DND-41 (cell line): ENCODE measurements around the gene PALM.
A peak's percentile ranks its signal among the peaks of the same experiment; 100 is the strongest.

Experiments
- ATAC-seq: fragments of 200-7000 bp; cut with Tn5 transposase; 3 replicates; pipeline ENCODE4 v1.9.1; 2021; ENCODE audit warnings: low read depth; ENCODE audit not compliant: insufficient read depth
- DNase-seq: peaks from one replicate; pipeline ENCODE4 v3.0.0-alpha.2; 2020
- H2AFZ ChIP-seq: 2 replicates; pipeline ENCODE4 v1.6.0; 2012; ENCODE audit warnings: low read depth, low read length
- H3K27ac ChIP-seq: 2 replicates; pipeline ENCODE4 v1.5.1; 2012; ENCODE audit warnings: low read length, inconsistent platforms
- H3K27me3 ChIP-seq: fragments of 200-600 bp; sonication (generic); 2 replicates; pipeline ENCODE4 v1.6.0; 2012; ENCODE audit warnings: low read length, mild to moderate bottlenecking, inconsistent platforms; ENCODE audit not compliant: insufficient read depth, poor library complexity
- H3K36me3 ChIP-seq: 2 replicates; pipeline ENCODE4 v1.5.1; 2012; ENCODE audit warnings: low read length, inconsistent platforms; ENCODE audit not compliant: insufficient read depth
- H3K4me1 ChIP-seq: 2 replicates; pipeline ENCODE4 v1.5.1; 2012; ENCODE audit warnings: mild to moderate bottlenecking, low read length; ENCODE audit not compliant: insufficient read depth
- H3K4me2 ChIP-seq: 2 replicates; pipeline ENCODE4 v1.6.0; 2012; ENCODE audit warnings: mild to moderate bottlenecking, moderate library complexity, low read length, inconsistent platforms; ENCODE audit not compliant: insufficient read depth
- H3K4me3 ChIP-seq, 2 experiments: fragments of 200-600 bp in 1 of 2; shearing (Covaris generic) in 1 of 2; 2 replicates each; pipeline ENCODE4 v1.5.1; 2012 to 2016; ENCODE audit warnings: inconsistent platforms in 2 of 2, low read length in 2 of 2, mild to moderate bottlenecking in 2 of 2, low read depth in 1 of 2, moderate library complexity in 1 of 2
- H3K79me2 ChIP-seq: 2 replicates; pipeline ENCODE4 v1.6.0; 2012; ENCODE audit warnings: low read length, inconsistent platforms; ENCODE audit not compliant: insufficient read depth
- H3K9ac ChIP-seq: 2 replicates; pipeline ENCODE4 v1.6.0; 2012; ENCODE audit warnings: low read depth, mild to moderate bottlenecking, inconsistent platforms, low read length, moderate library complexity
- H3K9me3 ChIP-seq: 2 replicates; pipeline ENCODE4 v1.5.1; 2012; ENCODE audit warnings: low read length, moderate library complexity, mild to moderate bottlenecking, inconsistent platforms; ENCODE audit not compliant: insufficient read depth, severe bottlenecking
- H4K20me1 ChIP-seq: 2 replicates; pipeline ENCODE4 v1.6.0; 2012; ENCODE audit warnings: low read length; ENCODE audit not compliant: insufficient read depth
- EZH2 ChIP-seq: IDR thresholded peaks from 3 replicates; pipeline ENCODE4 v1.6.1; 2012; ENCODE audit warnings: borderline replicate concordance, low read depth, mild to moderate bottlenecking, moderate library complexity, low read length, inconsistent platforms; ENCODE audit not compliant: severe bottlenecking
- TF ChIP-seq, protein P1 (sequence below): IDR thresholded peaks from 2 replicates; pipeline ENCODE4 v1.5.1; 2012; ENCODE audit warnings: borderline replicate concordance, low read length, moderate library complexity, mild to moderate bottlenecking; ENCODE audit not compliant: poor library complexity, severe bottlenecking; ENCODE audit errors: extremely low read depth

The PALM gene

GRCh38 chr19:677201-677600, 31.5 kb upstream of the PALM start:
- ATAC-seq (no peak), DNase-seq (no peak)
- H4K20me1 ChIP-seq, result peaks cover 18% of the 10 kb centered on the region
- H3K9me3 ChIP-seq, result no peaks in the 10 kb centered on the region
- peaks cover 19% of the 10 kb centered on the region for H3K4me1 ChIP-seq
- H3K27me3 ChIP-seq, result no peaks in the 10 kb centered on the region
- no peak overlapping the region for H3K27ac ChIP-seq
- H2AFZ ChIP-seq, result no peak overlapping the region
- TF ChIP-seq, protein P1, sequence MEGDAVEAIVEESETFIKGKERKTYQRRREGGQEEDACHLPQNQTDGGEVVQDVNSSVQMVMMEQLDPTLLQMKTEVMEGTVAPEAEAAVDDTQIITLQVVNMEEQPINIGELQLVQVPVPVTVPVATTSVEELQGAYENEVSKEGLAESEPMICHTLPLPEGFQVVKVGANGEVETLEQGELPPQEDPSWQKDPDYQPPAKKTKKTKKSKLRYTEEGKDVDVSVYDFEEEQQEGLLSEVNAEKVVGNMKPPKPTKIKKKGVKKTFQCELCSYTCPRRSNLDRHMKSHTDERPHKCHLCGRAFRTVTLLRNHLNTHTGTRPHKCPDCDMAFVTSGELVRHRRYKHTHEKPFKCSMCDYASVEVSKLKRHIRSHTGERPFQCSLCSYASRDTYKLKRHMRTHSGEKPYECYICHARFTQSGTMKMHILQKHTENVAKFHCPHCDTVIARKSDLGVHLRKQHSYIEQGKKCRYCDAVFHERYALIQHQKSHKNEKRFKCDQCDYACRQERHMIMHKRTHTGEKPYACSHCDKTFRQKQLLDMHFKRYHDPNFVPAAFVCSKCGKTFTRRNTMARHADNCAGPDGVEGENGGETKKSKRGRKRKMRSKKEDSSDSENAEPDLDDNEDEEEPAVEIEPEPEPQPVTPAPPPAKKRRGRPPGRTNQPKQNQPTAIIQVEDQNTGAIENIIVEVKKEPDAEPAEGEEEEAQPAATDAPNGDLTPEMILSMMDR, result no peak
- TF ChIP-seq EZH2, result no peak
- H3K9ac ChIP-seq, result no peak overlapping the region
- H3K4me2 ChIP-seq, result no peak overlapping the region
- H3K79me2 ChIP-seq, result peaks cover 9% of the 10 kb centered on the region
- no peaks in the 10 kb centered on the region; the same call in 1 of the 2 replicates for H3K36me3 ChIP-seq
- H3K4me3 ChIP-seq, result no peak overlapping the region

GRCh38 chr19:677601-678436, 30.9 kb upstream of the PALM start:
- Histone ChIP-seq H4K20me1 (peaks cover 18% of the 10 kb centered on the region), H3K36me3 (no peaks in the 10 kb centered on the region; the same call in 1 of the 2 replicates), H3K4me2 (no peak overlapping the region), H2AFZ (no peak overlapping the region), H3K9ac (no peak overlapping the region), H3K27me3 (no peaks in the 10 kb centered on the region), H3K9me3 (no peaks in the 10 kb centered on the region), H3K4me1 (peaks cover 19% of the 10 kb centered on the region), H3K27ac (no peak overlapping the region), H3K79me2 (peaks cover 9% of the 10 kb centered on the region), H3K4me3 (no peak overlapping the region)
- no peak for ATAC-seq
- DNase-seq, result no peak
- no peak for TF ChIP-seq EZH2
- TF ChIP-seq, protein P1, result no peak

GRCh38 chr19:678791-679388, 29.8 kb upstream of the PALM start:
- TF ChIP-seq EZH2, result no peak
- TF ChIP-seq, protein P1, result no peak
- Histone ChIP-seq H4K20me1 (peaks cover 18% of the 10 kb centered on the region), H3K9me3 (no peaks in the 10 kb centered on the region), H3K4me2 (peak overlapping the region; percentile 92), H3K27me3 (no peaks in the 10 kb centered on the region), H3K27ac (no peak overlapping the region), H3K4me1 (peaks cover 19% of the 10 kb centered on the region), H3K9ac (peak overlapping the region; percentile 100), H3K79me2 (peaks cover 9% of the 10 kb centered on the region), H3K36me3 (no peaks in the 10 kb centered on the region; the same call in 1 of the 2 replicates), H3K4me3 (peak overlapping the region in 1 of 2 experiments; percentile 91; a peak in 2 of 4 replicates), H2AFZ (no peak overlapping the region)
- no peak for DNase-seq
- ATAC-seq, result no peak
